ENCODE results near the gene IL4I1. TPM values are rescaled to one million over a fixed set of nuclear protein-coding genes. Genes with fewer than 3 reads are reported as not detected.
A peak's percentile ranks its signal among the peaks of the same experiment; 100 is the strongest.
"Not testable (repeated sequence)": the region's sequence is repeated elsewhere in the genome, so short reads cannot be mapped to it uniquely, and the experiment has no call there.

The IL4I1 gene
- total RNA-seq = 1 to 10 TPM; 1.2 to 1.7 (median 1.6) TPM
- long read RNA-seq, donor 1, partial matches to known transcripts = 2 of 6 reads
- long read RNA-seq, donor 1, other reads (novel, unspliced or antisense) = 1 of 6 reads
- long read RNA-seq, donor 2 = 0 reads

DNA sequence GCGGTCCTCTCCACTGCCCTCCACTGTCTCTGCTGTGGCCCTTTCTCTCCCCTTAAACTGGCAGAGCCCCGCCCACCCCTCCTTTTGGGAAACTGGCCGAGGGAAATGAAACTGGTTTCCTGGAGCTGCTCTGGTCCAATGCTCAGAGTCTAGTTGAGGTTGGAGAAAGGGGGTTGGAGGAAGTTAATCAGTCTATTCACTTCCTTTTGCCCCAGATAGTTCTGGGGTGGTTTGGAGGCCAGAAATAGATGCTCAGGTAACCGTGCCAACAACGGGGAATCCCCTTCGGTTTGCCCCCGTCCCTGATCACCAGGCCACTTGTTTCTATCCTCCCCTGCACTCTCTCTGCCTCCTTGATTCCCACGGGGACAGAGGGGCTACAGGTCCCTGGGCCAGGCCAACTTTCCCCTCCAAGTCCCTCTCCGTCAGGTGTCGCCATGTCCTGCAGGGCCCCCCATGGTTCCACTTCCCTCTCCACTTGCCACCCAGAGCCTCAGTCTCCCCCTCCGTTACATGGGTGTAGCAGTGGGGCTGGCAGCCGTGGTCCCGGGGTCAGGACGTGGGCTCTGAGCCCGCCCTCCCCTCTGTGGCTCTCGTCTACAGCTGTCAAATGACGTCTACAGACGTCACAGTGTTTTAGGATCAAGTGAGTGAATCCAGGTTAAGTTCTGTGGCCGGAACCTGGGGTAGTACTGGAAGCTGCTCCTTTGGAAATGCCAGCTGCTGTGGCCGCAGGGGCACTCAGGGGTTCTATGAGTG lies at the start of gene IL4I1:
Gene IL4I1, minus strand, starts transcription at position 25 of the 759 bp plus-strand sequence. CDS start 727 bp downstream, outside the sequence.
- ATAC-seq (peak; percentile 63), DNase-seq (peak in 1 of 3 donors; percentile 51)
- Histone ChIP-seq H3K4me1 (ENCODE audit: low read depth) (peaks cover 2% of the 10 kb centered on the region), H3K36me3 (ENCODE audit: low read depth) (no peaks in the 10 kb centered on the region), H3K9me3 (no peaks in the 10 kb centered on the region), H3K4me3 (no peak within 1 kb of the TSS)
- intact Hi-C loops (cut with DNase I, micrococcal nuclease) = no loop called here
- TF ChIP-seq, protein P1, sequence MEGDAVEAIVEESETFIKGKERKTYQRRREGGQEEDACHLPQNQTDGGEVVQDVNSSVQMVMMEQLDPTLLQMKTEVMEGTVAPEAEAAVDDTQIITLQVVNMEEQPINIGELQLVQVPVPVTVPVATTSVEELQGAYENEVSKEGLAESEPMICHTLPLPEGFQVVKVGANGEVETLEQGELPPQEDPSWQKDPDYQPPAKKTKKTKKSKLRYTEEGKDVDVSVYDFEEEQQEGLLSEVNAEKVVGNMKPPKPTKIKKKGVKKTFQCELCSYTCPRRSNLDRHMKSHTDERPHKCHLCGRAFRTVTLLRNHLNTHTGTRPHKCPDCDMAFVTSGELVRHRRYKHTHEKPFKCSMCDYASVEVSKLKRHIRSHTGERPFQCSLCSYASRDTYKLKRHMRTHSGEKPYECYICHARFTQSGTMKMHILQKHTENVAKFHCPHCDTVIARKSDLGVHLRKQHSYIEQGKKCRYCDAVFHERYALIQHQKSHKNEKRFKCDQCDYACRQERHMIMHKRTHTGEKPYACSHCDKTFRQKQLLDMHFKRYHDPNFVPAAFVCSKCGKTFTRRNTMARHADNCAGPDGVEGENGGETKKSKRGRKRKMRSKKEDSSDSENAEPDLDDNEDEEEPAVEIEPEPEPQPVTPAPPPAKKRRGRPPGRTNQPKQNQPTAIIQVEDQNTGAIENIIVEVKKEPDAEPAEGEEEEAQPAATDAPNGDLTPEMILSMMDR (IDR thresholded peaks at IDR 0.05) = no peak

- H3K4me3 ChIP-seq = no peak overlapping the region
- H3K36me3 ChIP-seq (ENCODE audit: low read depth) = no peaks in the 10 kb centered on the region
- TF ChIP-seq, protein P1 (IDR thresholded peaks at IDR 0.05) = no peak
- intact Hi-C loops (cut with DNase I, micrococcal nuclease) = no loop called here
- peaks cover 6% of the 10 kb centered on the region for H3K4me1 ChIP-seq (ENCODE audit: low read depth)
- ATAC-seq (peak; percentile 15), DNase-seq (peak in 2 of 3 donors; percentile 10 to 12)
- no peaks in the 10 kb centered on the region for H3K9me3 ChIP-seq
These were observed 49.7 kb upstream of the IL4I1 start for GRCh38 chr19:49946415-49946814.

DNA sequence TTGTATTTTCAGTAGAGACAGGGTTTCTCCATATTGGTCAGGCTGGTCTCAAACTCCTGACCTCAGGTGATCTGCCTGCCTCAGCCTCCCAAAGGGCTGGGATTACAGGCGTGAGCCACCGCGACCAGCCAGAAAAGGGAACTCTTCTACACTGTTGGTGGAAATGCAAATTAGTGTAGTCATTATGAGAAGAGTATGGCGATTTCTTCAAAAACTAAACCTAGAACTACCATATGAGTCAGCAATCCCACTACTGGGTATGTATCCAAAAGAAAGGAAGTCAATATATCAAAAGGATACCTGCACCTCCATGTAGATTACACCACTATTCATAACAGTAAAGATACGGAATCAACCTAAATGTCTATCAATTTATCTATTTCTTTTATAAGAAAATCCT lies 47.9 kb upstream of the IL4I1 start:
- H3K4me1 ChIP-seq (ENCODE audit: low read depth); H3K9me3 ChIP-seq; intact Hi-C loops (cut with DNase I, micrococcal nuclease); H3K4me3 ChIP-seq; ATAC-seq; H3K36me3 ChIP-seq (ENCODE audit: low read depth): not testable (repeated sequence)
- peak in 1 of 3 donors; percentile 17 for DNase-seq

DNA sequence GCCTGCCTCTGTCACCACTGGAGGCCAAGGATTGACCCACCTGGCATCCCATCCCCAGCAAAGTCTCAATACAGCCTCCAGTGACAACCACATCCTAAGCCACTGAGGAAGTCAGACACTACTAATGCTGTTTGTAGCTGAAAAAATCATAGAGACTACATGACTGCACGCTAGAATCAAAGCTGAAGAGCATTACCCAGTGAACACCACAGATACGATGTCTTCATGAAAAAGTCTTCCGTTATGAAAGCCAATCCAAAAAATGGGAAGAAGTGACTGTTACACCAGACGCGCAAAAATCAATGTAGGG lies 43.8 kb upstream of the IL4I1 start:
- TF ChIP-seq, protein P1 (IDR thresholded peaks at IDR 0.05) = no peak
- intact Hi-C loops (cut with DNase I, micrococcal nuclease) = no loop called here
- no peaks in the 10 kb centered on the region for H3K36me3 ChIP-seq (ENCODE audit: low read depth)
- no peak for ATAC-seq
- H3K4me1 ChIP-seq (ENCODE audit: low read depth) = peaks cover 6% of the 10 kb centered on the region
- no peak for DNase-seq
- H3K4me3 ChIP-seq = no peak overlapping the region
- no peaks in the 10 kb centered on the region for H3K9me3 ChIP-seq

DNA sequence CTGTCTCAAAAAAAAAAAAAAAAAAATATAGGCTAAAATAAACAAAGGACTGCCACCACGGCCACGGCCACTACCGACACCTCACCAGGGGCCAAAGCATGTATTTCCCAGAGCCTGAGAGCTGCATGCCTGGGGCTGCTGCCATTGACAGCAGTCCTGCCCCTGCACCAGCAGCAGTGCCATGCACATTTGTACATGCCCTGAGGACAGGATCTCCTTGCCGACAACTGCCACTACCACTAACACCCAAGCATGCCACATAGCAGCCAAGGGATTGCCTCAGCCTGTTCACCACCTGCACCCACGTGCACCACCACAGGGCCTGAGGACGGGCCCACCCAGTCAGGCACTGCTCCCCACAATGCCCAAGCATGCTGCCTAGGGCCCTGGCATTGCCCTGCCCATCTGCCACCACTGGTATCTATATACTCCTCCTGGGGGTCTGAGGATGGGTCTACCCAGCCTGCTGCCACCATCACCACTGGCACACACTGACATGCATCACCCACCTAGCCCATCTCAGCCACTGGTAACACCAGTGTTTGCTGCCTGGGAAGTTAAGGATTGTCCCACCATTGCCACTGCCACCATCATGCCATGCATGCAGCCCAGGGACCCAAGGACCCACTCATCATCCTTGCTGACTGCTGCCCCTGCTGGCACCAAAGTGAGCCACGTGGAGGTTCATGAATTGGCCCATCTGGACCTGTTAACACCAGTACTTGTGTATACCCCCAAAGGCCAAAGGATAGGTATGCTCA lies 43.2 kb upstream of the IL4I1 start:
- ATAC-seq = no peak
- Histone ChIP-seq H3K4me1 (ENCODE audit: low read depth) (peaks cover 4% of the 10 kb centered on the region), H3K36me3 (ENCODE audit: low read depth) (no peaks in the 10 kb centered on the region), H3K9me3 (no peaks in the 10 kb centered on the region), H3K4me3 (no peak overlapping the region)
- peak in 2 of 3 donors; percentile 27 to 29 for DNase-seq
- TF ChIP-seq, protein P1 (IDR thresholded peaks at IDR 0.05) = no peak
- intact Hi-C loops (cut with DNase I, micrococcal nuclease) = loop anchor here (5.0 to 10.0 kb wide), 2 partner anchors 42 to 45 kb away; no protein-coding TSS in a partner anchor

GRCh38 chr19:49938662-49939061 lies 42.0 kb upstream of the IL4I1 start:
- Histone ChIP-seq H3K36me3 (ENCODE audit: low read depth) (no peaks in the 10 kb centered on the region), H3K4me3 (no peak overlapping the region), H3K4me1 (ENCODE audit: low read depth) (peaks cover 4% of the 10 kb centered on the region), H3K9me3 (no peaks in the 10 kb centered on the region)
- ATAC-seq = no peak
- DNase-seq = peak in 1 of 3 donors; percentile 20
- TF ChIP-seq, protein P1 (IDR thresholded peaks at IDR 0.05) = no peak
- intact Hi-C loops (cut with DNase I, micrococcal nuclease) = loop anchor here (5.0 to 10.0 kb wide), 2 partner anchors 44 to 46 kb away; no protein-coding TSS in a partner anchor
